GM19328 (cell line): ENCODE data around the gene ERG28.
"Not testable (repeated sequence)": the region's sequence is repeated elsewhere in the genome, so short reads cannot be mapped to it uniquely, and the experiment has no call there.

Source experiments
- ATAC-seq: cut with Tn5 transposase; IDR thresholded peaks from one replicate; pipeline ENCODE4 v1.9.1; 2021; ENCODE audit warnings: mild to moderate bottlenecking, moderate library complexity; ENCODE audit not compliant: unreplicated experiment

Gene ERG28

DNA sequence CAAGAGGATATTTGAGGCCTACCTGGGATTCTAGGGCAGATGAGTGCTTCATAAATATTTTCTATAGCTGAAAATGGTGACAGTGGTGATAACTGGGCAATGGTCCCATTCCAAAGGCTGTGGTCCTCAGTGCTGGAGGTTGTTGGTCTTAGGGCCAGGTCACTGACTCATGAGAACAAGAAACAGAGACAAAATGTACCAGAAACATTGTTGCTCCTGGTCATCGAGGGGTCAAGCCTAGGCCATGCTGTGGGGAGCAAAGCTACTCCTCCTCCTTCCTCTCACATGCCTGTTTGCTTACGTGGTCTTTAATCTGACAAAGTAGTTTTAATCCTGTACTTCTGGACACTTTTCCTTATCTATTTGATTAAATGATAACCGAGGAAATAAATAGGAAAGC, 33.8 kb downstream of the ERG28 start:
- ATAC-seq: no peak

DNA sequence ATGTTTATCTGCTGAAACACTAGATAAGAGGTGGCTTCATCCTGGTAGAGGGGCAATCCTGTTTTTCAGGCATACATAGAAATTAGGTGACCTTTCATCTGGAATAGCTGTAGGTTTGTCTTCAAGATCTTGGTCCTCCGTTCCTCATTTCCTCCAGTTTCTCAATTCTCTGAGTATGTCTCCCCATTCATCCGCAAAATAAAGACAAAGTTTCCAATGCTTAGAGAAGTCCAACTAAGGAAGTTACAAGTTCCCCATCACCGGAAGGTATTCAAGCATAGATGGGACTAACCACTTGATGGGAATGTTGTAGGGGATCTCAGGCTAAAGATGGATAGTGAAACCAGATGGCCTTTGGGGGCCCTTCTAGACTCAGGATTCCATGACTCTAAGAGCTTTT, 34.3 kb downstream of the ERG28 start:
- no peak for ATAC-seq

DNA sequence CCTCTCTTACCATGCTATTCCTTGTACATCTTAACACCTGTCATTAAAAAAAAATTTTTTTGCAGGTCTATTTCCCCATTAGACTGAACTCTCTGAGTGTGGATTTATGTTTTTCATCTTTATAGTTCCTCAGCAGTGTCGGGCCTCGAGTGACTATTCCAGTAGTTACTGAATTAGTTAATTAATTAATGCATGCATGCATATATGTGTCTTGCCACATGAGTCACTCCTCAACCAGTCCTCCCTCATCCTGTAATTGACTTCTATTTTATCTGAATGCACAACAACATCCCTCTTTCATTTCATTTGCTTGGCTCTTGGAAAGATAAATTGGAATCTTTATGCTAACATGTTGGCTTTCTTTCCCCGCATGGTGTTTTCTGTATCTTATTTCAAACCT, 35.6 kb downstream of the ERG28 start:
- ATAC-seq: no peak

GRCh38 chr14:75619548-75619947, 41.1 kb downstream of the ERG28 start:
- no peak for ATAC-seq

DNA sequence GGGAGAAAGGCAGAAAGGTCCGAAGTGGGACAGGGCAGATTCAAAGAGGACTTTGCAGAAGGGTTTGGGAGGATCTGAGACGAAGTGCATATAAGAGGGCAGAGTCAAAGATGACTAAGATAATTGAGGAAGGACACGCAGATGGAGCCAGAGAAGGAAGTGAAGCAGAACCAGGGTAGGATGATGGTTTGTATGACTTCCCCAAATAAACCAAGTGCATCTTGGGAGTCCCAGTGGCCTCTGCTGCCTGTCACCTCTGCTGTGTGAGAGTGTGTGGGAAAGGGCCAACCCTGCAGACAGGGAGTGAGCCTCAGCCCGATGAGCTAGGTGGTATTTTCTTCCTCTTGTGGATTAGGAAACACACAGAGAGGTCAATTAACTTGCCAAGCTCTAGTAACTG, 45.5 kb downstream of the ERG28 start:
- ATAC-seq: no peak

DNA sequence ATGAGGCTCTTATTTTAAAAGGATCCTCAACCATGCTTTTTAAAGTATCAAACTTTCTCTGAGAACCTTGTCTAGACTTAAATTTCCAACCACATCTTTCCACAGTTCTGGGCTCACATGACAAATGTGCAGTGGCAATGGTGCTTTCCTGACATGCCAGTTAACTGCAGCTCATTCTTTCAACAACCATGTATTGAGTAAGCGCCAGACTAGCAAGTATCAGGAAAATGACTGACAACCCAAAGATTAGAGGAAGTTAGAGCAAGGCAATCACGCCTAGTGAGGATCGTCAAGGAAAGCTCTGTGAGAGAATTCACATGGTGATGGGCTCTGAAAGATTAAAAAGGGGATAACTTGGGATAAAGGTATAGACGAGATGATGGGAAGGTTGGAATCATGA, 46.5 kb downstream of the ERG28 start:
- no peak for ATAC-seq

DNA sequence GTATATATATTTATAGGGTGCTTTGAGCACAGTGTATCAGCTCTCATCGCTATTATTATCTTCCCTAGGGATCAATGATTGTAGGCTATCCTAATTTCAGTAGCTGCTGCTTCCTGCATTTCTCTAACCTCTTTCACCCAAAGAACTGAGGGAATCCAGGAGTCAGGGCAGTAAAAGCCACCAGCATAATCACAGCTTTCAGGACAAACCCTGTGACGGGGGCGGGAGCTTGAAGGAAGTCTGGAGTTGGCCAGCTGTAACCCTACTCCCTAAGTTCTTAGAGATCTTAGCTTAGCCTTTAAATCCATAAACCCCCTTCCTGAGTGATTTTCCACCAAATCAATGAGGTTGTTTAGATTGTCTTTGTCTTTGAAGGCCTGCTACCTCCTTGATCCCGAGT, 48.5 kb downstream of the ERG28 start:
- ATAC-seq: no peak

GRCh38 chr14:75610834-75611233, 49.8 kb downstream of the ERG28 start:
- ATAC-seq: no peak

DNA sequence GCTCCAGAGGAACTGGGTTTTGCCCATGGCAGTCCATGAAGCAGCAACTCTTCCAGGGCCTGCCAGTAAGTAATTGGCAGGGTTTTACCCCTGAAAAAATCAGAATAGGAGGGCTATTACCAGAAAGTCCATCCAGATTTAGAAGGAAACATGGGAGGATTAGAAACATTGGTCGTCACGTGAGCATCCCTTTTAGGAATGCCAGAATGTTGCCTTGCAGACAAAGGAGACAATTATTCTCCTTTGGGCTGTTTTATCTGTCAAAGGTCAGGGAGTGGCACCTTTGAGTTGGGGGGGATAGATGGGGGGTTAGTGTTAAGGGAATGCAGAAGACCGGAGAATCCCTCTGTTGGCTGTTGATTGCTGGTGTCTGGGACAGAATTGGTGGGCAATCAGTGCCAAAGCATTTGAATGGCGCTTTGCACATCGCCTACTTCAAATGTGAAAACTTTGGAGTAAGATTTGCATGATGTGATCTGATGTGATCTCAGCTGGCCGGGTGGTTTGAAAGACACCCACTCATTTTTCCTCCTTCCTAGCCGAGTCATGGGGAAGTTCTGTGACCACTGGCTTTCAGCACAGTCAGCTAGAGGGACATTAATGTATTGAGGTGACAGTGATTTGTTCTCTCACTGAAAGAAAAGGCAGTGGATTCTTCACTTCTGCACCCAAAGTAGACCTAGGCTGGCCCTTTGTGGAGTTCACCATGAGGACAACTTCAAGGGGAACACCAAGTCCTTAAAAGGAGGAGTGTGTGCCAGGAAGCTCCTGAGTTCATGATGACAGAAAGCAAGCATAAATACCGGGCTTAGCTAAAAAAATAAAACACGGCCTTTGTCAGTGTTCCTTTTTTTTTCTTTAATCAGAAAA, 50.8 kb downstream of the ERG28 start:
- no peak for ATAC-seq

DNA sequence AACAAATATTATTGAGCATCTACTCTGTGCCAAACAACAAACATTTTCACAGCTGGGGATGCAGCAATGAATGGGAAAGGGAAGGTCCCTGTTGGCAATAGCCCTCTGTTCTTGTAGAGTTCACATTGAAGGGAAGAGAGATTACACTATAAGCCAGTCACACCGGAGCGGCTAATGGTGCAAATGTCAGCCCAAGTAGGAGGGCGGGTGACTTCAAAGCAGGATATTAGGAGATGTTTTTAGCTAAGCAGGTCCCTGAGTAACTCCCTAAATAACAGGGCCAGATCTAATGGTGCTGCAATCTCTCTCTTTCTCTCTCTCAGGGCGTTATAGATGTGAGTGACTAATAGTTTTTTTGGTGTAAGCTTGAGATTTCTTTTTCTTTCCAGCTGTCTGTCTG, 51.6 kb downstream of the ERG28 start:
- no peak for ATAC-seq

GRCh38 chr14:75607842-75608640, 52.6 kb downstream of the ERG28 start:
- no peak for ATAC-seq

DNA sequence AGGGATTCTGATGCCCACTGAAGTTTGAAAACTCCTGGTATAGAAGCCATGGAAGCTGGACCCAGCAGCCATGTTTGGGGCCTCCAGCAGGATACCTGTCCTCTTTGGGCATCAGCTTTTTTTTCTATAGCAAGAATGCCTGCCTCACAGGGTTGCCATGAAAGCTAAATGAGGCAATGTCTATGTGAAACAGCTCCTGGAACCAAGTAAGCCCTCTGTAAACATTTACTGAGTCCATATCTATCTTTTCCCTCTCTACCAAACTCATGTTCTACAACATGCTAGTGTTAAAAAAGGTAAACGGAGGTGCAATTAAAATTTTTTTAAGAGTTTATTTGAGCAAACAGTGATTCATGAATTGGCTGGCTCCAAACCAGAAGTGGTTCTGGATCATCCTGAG, 53.6 kb downstream of the ERG28 start:
- ATAC-seq: no peak

GRCh38 chr14:75605916-75606315, 54.8 kb downstream of the ERG28 start:
- no peak for ATAC-seq

DNA sequence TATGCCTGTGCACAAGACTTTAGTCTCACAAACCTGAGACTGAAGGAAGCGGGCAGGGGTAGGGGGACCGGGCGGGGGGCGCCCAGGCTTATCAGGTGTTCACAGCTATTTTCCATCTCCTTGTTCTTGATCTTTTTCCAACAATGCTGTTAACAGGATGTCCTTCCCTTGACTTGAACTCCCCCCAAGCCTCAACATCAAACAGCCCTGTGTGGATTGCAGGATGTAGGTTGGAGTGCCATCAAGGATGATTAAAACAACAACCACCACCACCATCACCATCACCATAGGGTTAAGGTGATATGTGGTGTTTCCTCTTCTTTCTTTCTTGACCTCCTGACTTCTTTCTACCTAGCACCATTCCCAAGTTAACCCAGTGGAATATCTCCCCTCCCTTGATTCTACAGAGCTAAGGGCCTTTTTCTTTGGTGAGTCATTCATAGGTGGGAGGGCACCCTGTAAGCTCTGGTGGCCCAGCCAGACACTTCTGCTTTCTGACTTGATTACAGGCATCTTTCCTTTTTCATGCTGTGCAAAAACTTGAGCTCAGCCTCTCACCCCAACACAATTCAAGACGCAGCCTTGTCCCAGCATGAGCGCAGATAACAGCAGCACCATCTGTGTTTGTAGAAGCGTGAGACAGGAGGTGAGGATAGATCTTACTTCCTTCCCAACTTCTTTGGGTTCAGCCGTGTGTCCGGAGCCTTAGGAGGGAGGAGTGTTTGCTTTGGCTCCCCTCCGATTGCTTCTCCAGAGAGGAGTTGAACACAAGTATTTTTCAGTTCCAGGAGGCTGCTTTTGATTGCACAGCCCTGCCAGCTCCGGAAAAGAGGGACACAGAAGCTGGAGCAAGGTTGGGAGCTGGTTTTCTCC, 55.5 kb downstream of the ERG28 start:
- no peak for ATAC-seq

GRCh38 chr14:75602503-75602902, 58.2 kb downstream of the ERG28 start:
- ATAC-seq: no peak

GRCh38 chr14:75601061-75601460, 59.6 kb downstream of the ERG28 start:
- not testable (repeated sequence) for ATAC-seq

DNA sequence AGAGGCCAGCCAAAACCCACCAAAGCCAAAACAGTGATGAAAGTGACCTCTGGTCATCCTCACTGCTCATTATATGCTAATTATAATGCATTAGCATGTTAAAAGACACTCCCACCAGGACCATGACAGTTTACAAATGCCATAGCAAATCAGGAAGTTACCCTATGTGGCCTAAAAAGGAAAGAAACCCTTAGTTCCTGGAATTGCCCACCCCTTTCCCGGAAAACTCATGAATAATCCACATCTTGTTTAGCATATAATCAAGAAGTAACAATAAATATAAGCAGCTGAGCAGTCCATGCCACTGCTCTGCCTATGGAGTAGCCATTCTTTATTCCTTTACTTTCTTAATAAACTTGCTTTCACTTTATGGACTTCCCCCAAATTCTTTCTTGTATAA, 60.6 kb downstream of the ERG28 start:
- not testable (repeated sequence) for ATAC-seq
